HG03159 (cell line): ENCODE results near the gene PLBD2.

Experiments
- ATAC-seq: cut with Tn5 transposase; IDR thresholded peaks from one replicate; pipeline ENCODE4 v1.9.1; 2021; ENCODE audit warnings: mild to moderate bottlenecking, moderate library complexity; ENCODE audit not compliant: unreplicated experiment

The PLBD2 gene

DNA sequence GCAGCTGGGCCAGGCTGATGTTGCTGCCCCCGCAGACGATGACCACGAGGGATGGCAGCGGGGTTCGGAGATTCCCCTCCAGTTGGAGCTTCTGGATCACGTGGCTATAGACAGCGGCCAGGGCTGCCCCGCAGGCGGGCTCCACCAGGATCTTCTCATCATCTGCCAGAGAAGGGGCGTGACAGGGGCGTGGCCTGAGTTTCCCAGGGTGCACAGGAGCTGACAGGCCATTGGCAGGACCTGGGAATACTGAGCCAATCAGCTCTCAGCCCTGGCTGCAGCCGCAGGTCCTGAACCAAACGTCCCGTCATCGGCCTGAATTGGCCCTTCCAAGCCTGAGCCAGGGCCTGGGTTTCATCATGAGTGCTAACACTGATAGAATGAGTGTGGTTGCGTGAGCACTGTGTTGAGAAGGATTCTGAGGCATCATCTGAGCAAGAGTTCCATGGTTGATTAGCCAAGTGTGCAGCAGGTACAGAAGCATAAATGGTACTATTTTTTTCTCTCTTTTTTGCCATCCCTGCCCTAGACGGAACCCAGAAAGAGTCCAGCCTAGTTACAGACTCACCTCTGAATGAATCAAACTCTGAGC lies 34.7 kb downstream of the PLBD2 start:
- no peak for ATAC-seq

DNA sequence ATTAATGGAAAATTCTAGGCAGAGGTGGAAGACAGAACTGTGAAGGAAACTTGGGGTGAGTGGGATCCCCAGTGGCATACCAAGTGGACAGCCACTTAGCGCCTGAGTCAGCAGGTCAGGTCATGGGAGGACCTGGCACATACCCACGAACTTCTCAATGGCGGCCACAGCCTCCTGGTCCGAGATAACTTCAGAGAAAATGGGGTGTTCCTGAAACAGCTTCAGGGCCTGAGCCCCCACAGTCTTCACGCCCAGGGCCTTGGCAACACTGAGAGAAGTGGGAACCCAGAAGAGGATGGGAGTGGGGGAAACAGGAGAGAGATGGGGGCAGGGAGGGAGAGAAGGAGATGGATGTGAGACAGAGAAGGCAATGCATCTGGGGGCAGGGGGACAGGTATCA lies 35.4 kb downstream of the PLBD2 start:
- ATAC-seq: no peak

DNA sequence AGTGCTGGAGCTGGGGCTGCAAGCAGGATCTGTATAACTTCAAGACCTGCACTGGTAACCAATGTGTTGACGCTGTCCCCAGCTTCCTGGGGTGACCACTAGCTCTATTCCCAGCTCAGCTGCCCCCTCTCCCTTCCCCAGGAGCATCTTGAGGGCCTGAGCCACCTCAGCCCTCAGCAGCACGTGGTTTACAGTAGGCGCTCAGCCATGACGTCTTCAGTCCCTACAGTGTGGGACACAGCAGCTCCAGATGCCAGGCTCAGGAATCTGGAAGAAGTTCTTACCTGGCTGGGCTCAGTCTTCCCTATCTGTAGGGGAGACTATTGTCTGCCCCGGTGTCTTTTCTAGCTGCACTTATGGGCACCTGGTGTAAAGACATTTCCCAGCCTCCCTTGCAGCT lies 36.7 kb downstream of the PLBD2 start:
- ATAC-seq: no peak

- no peak for ATAC-seq
Observed at GRCh38 chr12:113396200-113396599, 37.8 kb downstream of the PLBD2 start.

- no peak for ATAC-seq
Observed at GRCh38 chr12:113396828-113397496, 38.6 kb downstream of the PLBD2 start.

DNA sequence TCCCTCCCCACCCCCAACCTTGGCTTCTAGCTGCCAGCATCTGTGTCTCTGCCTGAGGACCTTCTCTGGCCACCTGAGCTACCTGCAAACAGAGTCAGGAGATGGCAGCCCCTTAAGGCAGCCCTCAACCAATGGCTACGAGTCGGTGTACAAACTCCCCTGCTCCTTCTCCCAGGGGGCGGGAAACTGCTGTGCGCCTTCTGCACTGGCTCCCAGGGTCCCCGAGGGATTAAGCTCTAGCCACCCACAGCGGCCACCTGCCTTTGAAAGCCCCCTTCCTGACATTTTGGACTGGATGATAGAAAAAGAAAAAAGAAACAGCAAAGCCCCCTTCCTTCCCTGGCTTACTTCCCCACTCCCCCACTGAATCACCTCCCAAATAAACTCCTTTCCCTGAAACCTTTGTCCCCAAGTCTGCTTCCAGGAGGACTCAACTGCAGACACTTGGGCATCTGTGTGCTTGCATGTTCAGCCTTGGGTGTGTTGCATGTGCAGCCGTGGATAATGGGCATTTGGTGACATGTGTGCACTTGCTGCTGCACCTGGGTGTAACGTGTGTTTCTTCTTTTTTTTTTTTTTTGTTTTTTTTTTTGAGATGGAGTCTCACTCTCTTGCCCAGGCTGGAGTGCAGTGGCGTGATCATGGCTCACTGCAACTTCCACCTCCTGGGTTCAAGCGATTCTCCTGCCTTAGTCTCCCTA lies 39.3 kb downstream of the PLBD2 start:
- no peak for ATAC-seq

DNA sequence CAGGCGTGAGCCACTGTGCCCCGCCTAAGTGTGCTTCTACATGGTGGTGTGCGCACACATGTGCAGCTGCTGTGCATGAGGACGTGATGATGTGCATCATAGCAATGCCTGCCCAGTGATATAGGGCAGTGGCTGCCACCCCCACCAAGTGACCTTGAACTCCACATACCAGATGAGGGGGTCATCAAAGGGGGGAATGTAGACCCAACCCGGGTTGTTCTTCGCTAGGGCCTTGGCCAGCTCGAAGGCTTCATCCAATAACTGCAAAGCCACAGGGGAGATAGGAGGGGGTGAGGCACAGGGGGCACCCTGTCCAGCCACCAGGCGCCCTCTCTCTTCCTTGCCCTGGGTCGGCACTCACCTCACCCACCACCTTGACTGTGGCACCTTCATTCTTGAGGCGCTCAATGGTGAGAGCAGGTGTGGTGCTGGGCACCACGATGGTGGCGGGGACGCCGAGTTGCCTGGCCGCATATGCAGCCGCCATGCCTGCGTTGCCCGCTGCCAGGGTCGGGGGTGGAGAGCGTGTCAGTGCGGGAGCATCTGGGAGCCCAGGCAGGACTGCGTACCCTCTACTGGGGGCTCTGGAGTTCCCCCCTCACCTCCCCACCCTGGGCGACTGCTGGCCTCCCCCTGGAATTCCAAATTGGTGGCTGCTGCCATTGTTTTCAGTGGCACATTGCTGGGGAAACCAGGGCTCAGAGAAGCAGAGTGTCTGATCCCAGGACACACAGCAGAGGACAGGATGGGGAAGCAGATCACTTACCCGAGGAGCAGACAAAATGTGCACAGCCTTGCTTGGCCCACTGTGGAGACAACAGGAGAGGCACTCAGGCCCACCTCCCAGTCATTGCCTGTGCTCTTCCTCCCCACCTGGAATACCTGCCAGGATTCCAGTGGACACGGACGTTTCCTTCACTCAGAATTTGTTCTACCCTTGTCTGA lies 40.2 kb downstream of the PLBD2 start:
- no peak for ATAC-seq

DNA sequence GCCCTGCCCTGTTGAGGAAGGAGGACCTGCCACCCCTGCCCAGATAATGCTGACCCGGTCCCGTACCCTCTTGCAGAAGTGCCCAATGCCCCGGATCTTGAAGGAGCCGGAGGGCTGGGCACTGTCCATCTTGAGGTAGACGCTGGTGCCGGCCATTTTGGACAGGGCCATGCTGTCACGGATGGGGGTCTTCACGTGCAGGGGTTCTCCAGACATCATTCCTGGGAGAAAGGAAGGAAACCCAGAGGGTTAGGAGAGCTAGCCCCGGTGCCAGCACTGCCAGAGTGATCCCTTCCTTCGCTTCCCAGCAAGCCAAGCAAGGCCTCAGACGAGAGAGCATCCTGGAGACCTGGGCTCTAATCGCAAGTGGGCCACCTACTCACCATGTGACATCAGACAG lies 41.1 kb downstream of the PLBD2 start:
- no peak for ATAC-seq

DNA sequence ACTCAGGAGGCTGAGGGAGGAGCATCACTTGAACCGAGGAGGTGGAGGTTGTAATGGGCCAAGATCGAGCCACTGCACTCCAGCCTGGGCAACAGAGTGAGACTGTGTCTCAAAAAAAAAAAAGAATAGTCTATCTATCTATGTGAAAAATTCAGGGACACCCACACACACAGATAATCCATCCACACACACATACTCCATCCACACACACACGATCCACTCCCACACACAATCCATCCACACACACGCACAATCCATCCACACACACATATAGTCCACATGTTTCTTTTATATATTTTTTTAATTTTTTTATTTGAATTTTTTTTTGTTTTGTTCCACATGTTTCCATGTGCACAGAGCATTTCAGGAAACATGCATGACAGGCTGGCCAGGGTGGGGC lies 42.0 kb downstream of the PLBD2 start:
- ATAC-seq: no peak

DNA sequence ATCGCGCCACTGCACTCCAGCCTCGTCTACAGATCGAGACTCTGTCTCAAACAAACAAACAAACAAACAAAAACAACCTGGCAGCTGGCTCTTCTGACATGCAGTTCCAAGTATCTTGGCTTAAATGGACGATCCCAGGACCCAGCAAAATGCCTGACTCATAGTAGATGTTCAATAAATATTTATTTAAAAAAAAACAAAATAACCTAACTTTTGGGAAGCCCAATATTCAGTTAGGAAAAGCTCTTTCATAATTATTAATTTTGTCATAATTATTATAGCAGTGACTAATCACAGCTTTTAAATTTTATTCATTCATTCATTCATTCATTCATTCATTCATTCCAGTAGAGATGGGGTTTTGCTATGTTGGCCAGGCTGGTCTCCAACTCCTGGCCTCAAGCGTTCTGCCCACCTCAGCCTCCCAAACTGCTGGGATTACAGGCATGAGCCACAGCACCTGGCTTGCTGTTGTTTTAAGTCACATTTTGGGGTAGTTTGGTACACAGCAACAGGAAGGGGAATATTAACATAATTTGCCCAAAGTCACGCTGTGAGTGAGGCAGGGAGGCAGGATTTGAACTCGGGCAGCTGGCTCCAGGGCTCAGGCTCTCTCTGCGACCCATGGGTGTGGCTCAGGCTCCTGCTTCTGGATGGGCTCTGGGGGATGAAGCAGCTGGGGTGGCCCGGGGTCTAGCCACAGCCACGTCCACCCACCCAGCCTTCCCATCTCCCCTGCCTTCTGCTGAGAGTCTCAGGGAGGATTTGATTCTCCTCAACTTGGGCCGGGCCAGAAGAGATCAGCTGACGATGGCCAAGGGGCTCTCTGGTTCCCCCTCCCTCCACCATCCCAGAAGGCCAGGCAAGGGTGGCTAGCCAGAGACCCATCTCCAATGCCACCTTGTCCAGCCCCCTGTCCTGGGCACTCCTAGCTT lies 42.9 kb downstream of the PLBD2 start:
- ATAC-seq: no peak

DNA sequence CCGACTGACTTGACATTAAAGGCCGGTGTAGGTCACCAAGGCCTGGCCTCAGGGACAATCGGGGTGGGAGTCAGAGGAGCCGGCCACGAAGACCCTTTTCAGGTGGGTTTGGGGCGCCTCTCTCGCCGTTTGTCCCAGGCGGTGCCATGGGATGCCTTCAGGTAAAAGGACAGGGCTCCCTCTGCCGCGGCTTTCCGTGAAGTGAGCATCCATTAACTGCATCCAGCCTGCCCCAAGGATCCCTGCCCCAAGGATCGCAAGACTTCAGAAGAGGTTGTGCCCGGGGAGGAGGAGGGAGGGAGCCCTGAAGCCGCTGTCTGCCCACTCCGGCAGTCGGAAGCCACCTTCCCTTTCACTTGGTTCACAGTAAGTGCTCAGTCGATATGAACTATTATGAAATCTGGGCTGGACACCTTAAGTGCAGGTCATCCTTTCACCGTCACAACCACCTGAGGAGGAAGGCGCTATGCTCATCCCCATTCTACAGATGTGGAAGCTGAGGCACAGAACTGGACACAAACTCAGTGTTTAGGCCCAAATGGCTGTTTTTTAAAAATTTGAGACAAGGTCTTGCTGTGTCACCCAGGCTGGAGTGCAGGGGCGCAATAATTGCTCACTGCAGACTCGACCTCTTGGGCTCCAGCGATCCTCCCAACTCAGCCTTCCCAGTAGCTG lies 44.3 kb downstream of the PLBD2 start:
- no peak for ATAC-seq

DNA sequence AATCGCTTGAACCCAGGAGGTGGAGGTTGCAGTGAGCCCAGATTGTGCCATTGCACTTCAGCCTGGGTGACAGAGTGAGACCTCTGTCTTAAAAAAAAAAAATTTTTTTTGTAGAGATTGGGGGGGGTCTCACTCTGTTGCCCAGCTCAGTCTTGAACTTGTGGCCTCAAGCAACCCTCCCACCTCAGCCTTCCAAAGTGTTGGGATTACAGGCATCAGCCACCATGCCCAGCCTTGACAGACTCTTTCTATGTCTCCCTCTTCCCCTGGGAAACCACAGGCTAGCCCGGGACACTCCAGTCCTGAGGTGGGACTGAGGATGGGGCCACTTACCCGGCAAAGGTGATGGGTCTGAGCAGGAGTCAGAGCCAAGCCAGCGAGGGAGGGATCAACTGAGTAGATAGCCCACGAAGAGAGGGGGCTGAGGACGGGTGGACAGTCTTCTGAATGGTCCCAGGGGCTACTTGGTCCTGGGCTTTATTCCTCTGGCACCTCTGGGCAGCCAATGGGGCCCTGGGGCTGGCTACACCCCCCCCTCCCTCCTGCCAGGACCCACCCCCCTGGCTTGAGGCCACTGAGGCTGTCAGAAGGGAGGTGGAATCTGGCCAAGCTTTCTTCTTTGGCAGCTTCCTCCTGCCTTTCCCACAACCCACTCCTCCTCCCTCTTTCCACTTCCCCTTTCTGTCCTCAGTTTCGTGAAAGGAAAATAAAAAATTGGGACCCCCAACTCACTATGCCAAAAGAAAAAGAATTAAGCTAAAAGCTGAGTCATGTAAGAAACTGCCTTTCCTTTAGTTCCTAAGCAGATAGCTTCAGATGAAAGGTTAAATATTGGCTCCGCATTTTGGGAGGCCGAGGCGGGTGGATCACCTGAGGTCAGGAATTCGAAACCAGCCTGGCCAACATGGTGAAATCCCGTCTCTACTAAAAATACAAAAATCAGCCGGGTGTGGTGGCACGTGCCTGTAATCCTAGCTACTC lies 45.3 kb downstream of the PLBD2 start, which contains the start of gene SDS:
Gene SDS (minus strand): TSS at position 453 of the 981 bp plus-strand sequence. CDS start 4,179 bp downstream, outside the sequence.
- ATAC-seq: no peak

DNA sequence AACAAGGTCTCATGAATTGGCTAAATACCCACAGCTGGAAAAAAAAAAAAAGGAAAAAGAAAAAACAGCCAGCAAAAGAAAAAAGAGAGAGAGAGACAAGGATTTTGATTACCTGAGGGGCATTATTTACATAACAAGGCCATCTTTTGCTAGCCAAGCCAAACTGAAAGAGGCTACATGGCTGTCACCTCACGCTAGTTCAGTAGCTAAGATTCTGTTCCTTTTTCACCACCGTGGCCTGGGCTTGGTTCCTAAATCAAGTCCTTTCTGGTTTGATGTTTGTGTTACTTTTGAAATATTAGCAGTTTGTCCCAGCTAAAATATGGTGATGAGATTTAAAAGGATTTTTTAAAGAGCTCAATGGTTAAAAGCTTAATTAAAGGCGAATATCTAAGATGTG lies 47.3 kb downstream of the PLBD2 start:
- no peak for ATAC-seq

DNA sequence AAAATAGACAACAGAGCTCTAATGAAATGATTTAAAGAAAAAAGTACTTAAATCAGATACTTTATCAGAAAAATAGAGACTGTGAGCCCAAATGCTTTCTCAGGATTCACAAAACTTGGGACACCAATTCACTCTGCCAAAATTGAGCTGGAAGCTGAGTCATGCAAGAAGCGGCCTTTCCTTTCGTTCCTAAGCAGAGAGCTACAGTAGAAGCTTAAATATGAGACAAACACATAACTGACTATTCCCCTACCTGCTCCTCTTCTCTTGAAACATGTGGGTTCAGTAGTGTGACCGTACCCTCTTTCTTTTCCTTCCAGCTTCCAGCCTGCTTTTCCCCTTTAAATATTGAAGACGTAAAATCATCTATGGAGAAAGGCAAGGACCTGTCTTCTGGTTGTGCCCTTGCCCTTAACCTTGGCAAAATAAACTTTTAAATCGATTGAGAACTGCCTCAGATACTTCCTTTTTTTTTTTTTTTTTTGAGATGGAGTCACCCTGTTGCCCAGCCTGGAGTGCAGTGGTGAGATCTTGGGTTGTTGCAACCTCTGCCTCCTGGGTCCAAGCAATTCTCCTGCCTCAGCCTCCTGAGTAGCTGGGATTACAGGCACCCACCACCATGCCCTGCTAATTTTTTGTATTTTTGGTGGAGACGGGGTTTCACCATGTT lies 49.7 kb downstream of the PLBD2 start:
- no peak for ATAC-seq

- no peak for ATAC-seq
Observed at GRCh38 chr12:113408756-113409298, 50.4 kb downstream of the PLBD2 start.

DNA sequence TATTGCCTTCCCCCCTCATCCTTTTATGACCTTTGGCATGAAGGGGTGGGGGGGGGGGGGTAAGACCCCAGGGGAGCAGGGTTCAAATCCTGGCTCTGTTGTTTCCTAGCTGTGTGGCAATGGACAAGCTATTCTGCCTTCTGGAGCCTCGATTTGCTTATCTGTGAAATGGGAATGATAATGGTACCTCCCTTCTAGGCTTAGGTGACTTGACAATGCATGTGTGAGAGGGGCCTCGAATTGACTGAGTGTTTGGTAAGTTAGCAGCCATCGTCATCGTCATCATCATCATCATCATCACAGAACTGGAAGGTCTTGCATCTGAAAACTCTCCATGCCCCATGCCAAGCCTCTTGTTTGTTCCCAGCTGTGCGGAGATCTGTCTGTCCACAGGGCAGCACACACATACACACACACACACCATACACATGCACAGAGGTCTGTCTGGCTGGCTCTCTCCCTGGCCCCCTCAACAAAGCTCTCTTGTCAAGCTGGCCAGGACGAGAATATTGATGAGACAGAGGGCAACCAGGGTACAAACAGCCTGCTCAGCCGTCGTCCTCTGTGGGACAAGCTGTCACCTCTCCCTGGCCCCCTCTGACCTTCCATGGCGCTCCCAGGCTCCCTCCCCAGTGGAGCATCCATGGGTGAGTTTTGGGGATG lies 51.2 kb downstream of the PLBD2 start:
- ATAC-seq: no peak

DNA sequence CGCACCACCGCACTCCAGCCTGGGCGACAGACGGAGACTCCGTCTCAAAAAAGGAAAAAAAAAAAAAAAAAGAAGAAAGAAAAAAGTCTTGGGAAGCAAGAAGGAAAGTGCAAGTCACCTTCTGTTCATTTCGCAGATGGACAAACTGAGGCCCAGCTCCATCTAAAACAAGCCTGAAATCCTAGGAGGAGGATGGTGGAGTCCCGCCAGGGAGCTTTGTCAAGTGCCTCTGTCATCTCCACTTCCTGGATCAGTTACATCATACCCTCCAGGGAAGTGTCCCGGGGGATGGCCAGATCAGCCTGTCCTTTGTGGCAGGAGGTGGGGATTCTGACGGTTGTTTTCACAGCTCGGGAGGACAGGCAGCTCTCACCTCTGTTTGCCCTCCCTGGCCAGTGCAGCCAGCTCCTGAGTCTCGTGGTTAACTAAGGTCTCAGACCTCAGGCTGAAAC lies 55.1 kb downstream of the PLBD2 start:
- no peak for ATAC-seq
